OCI-LY1 (cell line): Measurements from ENCODE around the gene DRD4.
A peak's percentile ranks its signal among the peaks of the same experiment; 100 is the strongest.

ENCODE experiments used
- H2AFZ ChIP-seq: fragments of 200-600 bp; sonication (generic), shearing (Covaris generic); 2 replicates; pipeline ENCODE4 v1.6.0; 2014; ENCODE audit warnings: antibody characterized with exemption, mild to moderate bottlenecking, low read length
- H3F3A ChIP-seq: fragments of 200-600 bp; sonication (generic), shearing (Covaris generic); 2 replicates; pipeline ENCODE4 v1.6.0; 2014; ENCODE audit warnings: mild to moderate bottlenecking, antibody characterized with exemption, low read length, moderate library complexity; ENCODE audit not compliant: insufficient read depth
- H3K27ac ChIP-seq: fragments of 200-600 bp; sonication (generic); 2 replicates; pipeline ENCODE4 v1.5.1; 2014; ENCODE audit warnings: low read length, mixed run types, mild to moderate bottlenecking, low read depth; ENCODE audit not compliant: poor library complexity, severe bottlenecking
- H3K27me3 ChIP-seq: fragments of 200-600 bp; sonication (generic); 2 replicates; pipeline ENCODE4 v1.6.0; 2014; ENCODE audit warnings: antibody characterized with exemption, mild to moderate bottlenecking, low read length, moderate library complexity; ENCODE audit not compliant: insufficient read depth
- H3K36me3 ChIP-seq: fragments of 200-600 bp; sonication (generic); 2 replicates; pipeline ENCODE4 v1.6.1; 2014; ENCODE audit warnings: mild to moderate bottlenecking, antibody characterized with exemption, low read length, moderate library complexity, mixed read lengths; ENCODE audit not compliant: insufficient read depth
- H3K4me1 ChIP-seq: fragments of 200-600 bp; sonication (generic); 2 replicates; pipeline ENCODE4 v1.5.1; 2014; ENCODE audit warnings: mild to moderate bottlenecking, low read length, moderate library complexity; ENCODE audit not compliant: insufficient read depth, severe bottlenecking
- H3K4me2 ChIP-seq: fragments of 200-600 bp; sonication (generic), shearing (Covaris generic); 2 replicates; pipeline ENCODE4 v1.6.1; 2014; ENCODE audit warnings: low read length
- H3K4me3 ChIP-seq: fragments of 200-600 bp; sonication (generic); 2 replicates; pipeline ENCODE4 v1.5.1; 2014; ENCODE audit warnings: low read length, low read depth, mild to moderate bottlenecking, mixed read lengths; ENCODE audit not compliant: poor library complexity, severe bottlenecking
- H3K79me2 ChIP-seq: fragments of 200-600 bp; shearing (Covaris generic); 2 replicates; pipeline ENCODE4 v1.6.1; 2016; ENCODE audit warnings: mixed run types, low read length, mixed read lengths; ENCODE audit not compliant: insufficient read depth
- H3K9ac ChIP-seq: fragments of 200-600 bp; sonication (generic), shearing (Covaris generic); 2 replicates; pipeline ENCODE4 v1.6.1; 2014; ENCODE audit warnings: mild to moderate bottlenecking, low read length, mixed read lengths
- H3K9me2 ChIP-seq: fragments of 200-600 bp; sonication (generic), shearing (Covaris generic); 2 replicates; pipeline ENCODE4 v1.6.1; 2014; ENCODE audit warnings: low read depth, mild to moderate bottlenecking, low read length, mixed read lengths
- H3K9me3 ChIP-seq: fragments of 200-600 bp; shearing (Covaris generic); 2 replicates; pipeline ENCODE4 v1.6.1; 2014; ENCODE audit warnings: low read length, mixed read lengths
- H4K20me1 ChIP-seq: fragments of 200-600 bp; sonication (generic), shearing (Covaris generic); 2 replicates; pipeline ENCODE4 v1.6.0; 2016; ENCODE audit warnings: mild to moderate bottlenecking, low read length; ENCODE audit not compliant: insufficient read depth
- EZH2 ChIP-seq: fragments of 200-600 bp; sonication (generic), shearing (Covaris generic); IDR thresholded peaks from 2 replicates; pipeline ENCODE4 v1.8.0; 2017; ENCODE audit warnings: borderline replicate concordance, mixed run types, mild to moderate bottlenecking, antibody characterized with exemption, low read length, moderate library complexity, mixed read lengths
- TF ChIP-seq, protein P1 (sequence below): fragments of 200-600 bp; sonication (generic), shearing (Covaris generic); IDR thresholded peaks from 2 replicates; pipeline ENCODE4 v1.5.1; 2017; ENCODE audit warnings: mild to moderate bottlenecking, antibody characterized with exemption, low read length, moderate library complexity, mixed read lengths

Gene DRD4

DNA sequence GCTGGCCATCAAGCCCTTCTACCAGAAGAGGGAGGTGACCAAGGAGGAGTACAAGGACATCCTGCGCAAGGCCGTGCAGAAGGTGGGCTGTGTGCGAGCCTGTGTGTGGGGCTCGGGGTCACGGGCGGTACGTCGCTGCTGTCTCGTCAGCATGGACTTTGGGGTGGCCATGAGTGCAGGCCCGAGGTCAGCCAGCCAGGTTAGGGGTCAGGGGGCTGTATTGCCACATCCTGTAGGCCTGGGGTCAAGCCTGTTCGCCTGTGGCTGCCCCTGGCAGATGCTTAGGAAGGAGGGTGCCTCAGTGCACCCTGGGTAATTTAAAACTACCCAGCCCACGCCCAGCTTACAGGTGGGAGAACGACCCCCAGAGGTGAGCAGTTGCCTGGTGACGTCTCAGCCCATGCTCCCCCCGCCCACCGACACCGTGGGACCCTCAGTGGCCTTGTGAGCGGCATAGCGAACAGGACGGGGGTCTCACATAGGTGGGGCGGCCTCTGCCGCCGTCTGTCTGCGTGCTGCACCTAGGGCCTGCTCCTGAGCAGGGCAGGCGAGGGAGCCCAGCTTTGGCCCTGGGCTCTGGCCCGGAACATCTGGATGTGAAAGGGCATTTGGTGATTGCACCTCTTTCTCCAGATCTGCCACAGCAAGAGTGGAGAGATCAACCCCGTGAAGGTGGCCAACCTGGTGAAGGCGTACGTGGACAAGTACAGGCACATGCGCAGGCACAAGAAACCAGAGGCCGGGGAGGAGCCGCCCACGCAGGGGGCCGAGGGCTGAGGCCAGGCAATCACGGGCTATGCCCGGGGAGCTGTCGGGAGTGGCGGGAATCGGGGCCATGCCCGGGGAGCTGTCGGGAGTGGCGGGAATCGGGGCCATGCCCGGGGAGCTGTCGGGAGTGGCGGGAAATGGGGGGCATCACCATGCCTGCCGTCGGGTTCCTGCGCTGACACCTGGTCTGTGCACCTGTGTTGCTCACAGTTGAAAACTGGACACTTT, 25.8 kb upstream of the DRD4 start:
- H3K4me2 ChIP-seq = no peak overlapping the region
- no peaks in the 10 kb centered on the region for H3F3A ChIP-seq
- no peak overlapping the region for H3K4me3 ChIP-seq
- peaks cover 69% of the 10 kb centered on the region for H3K36me3 ChIP-seq
- no peaks in the 10 kb centered on the region for H3K9me3 ChIP-seq
- H4K20me1 ChIP-seq = no peaks in the 10 kb centered on the region
- H3K27me3 ChIP-seq = no peaks in the 10 kb centered on the region
- no peak overlapping the region for H3K27ac ChIP-seq
- H3K9me2 ChIP-seq = no peaks in the 10 kb centered on the region
- H3K79me2 ChIP-seq = no peaks in the 10 kb centered on the region
- no peak overlapping the region for H2AFZ ChIP-seq
- peaks cover 28% of the 10 kb centered on the region for H3K4me1 ChIP-seq
- H3K9ac ChIP-seq = no peak overlapping the region
- TF ChIP-seq, protein P1, sequence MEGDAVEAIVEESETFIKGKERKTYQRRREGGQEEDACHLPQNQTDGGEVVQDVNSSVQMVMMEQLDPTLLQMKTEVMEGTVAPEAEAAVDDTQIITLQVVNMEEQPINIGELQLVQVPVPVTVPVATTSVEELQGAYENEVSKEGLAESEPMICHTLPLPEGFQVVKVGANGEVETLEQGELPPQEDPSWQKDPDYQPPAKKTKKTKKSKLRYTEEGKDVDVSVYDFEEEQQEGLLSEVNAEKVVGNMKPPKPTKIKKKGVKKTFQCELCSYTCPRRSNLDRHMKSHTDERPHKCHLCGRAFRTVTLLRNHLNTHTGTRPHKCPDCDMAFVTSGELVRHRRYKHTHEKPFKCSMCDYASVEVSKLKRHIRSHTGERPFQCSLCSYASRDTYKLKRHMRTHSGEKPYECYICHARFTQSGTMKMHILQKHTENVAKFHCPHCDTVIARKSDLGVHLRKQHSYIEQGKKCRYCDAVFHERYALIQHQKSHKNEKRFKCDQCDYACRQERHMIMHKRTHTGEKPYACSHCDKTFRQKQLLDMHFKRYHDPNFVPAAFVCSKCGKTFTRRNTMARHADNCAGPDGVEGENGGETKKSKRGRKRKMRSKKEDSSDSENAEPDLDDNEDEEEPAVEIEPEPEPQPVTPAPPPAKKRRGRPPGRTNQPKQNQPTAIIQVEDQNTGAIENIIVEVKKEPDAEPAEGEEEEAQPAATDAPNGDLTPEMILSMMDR = no peak
- no peak for TF ChIP-seq EZH2

DNA sequence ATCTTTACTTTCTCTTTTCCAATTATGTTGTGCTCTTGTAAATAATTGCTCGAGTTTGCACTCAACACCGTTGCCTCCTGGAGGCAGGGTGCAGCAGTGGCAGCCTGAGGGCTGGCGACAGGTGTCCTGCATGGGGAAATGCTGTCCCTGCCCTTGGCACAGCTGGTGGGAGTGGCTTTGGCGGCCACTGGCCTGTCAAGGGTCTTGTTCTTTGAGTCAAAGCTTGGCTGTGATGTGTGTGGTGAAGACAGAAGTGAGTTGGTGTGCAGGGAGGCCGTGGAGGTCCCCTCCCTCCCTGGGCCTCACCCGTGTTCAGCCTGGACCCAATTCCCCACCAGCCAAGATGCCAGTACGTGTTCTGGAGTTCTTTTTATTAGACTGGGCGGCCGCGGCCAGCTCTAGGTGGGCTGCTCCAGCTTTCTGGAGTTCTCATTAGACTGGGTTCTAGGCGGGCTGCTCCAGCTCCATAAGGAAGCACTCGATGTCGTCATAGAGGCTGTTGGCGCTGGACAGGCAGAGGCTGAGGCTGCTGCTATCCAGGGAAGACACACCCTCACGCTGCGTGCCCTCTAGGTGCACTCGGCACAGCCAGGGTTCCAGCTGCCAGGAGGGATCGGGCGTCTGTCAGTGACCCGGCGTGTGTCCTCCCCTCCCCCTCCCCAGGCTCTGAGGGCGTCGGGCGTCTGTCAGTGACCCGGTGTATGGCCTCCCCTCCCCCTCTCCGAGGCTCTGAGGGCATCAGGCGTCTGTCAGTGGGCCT, 24.7 kb upstream of the DRD4 start:
- Histone ChIP-seq H3K27ac (no peak overlapping the region), H4K20me1 (no peaks in the 10 kb centered on the region), H3F3A (no peaks in the 10 kb centered on the region), H3K9ac (no peak overlapping the region), H3K9me2 (no peaks in the 10 kb centered on the region), H3K4me1 (peaks cover 31% of the 10 kb centered on the region), H3K9me3 (no peaks in the 10 kb centered on the region), H3K79me2 (no peaks in the 10 kb centered on the region), H3K4me2 (no peak overlapping the region), H2AFZ (no peak overlapping the region), H3K4me3 (no peak overlapping the region), H3K27me3 (no peaks in the 10 kb centered on the region), H3K36me3 (peaks cover 58% of the 10 kb centered on the region)
- TF ChIP-seq, protein P1 = no peak
- no peak for TF ChIP-seq EZH2

DNA sequence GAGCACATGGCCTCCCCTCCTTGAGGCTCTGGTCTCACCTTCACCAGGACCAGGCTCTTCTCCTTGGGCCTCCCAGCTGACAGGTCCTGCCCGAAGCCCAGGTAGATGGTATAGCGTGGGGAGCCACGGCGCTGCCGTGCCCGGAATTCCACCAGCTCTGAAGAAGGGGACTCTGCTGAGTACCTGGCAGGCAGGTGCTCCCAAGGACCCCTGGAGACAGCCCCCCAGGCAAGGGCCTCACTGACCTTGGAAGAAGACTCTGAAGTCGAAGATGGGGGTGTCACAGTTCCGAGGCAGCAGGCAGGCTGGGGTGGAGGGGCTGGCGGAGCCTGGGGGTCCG, 24.1 kb upstream of the DRD4 start:
- Histone ChIP-seq H2AFZ (no peak overlapping the region), H3K4me1 (peaks cover 31% of the 10 kb centered on the region), H3F3A (no peaks in the 10 kb centered on the region), H3K4me2 (peak overlapping the region; percentile 55), H3K27me3 (no peaks in the 10 kb centered on the region), H3K27ac (peak overlapping the region; percentile 34), H4K20me1 (no peaks in the 10 kb centered on the region), H3K79me2 (no peaks in the 10 kb centered on the region), H3K36me3 (peaks cover 53% of the 10 kb centered on the region), H3K9me2 (no peaks in the 10 kb centered on the region), H3K9ac (no peak overlapping the region), H3K9me3 (no peaks in the 10 kb centered on the region), H3K4me3 (no peak overlapping the region)
- TF ChIP-seq EZH2 = no peak
- TF ChIP-seq, protein P1 = no peak
